Glomerular endothelial cell (primary cell): ENCODE measurements around the gene EHF. TPM values are rescaled to one million over a fixed set of nuclear protein-coding genes. Genes with fewer than 3 reads are reported as not detected.

ENCODE experiments used
- DNase-seq: peaks from one replicate; pipeline ENCODE4 v3.0.0-alpha.2; 2011; ENCODE audit warnings: low read depth, low spot score; ENCODE audit errors: extremely low read depth
- total RNA-seq: library from RNA; depleted of rRNA; stranded (reverse); fragments of >200 nt; gene quantifications from 2 replicates; pipeline ENCODE4 v1.2.3, GENCODE V29; 2015

Gene EHF
- total RNA-seq, 1 donor from 2014 or later: not detected

GRCh38 chr11:34601609-34602008, 19.3 kb upstream of the EHF start:
- DNase-seq: no peak

DNA sequence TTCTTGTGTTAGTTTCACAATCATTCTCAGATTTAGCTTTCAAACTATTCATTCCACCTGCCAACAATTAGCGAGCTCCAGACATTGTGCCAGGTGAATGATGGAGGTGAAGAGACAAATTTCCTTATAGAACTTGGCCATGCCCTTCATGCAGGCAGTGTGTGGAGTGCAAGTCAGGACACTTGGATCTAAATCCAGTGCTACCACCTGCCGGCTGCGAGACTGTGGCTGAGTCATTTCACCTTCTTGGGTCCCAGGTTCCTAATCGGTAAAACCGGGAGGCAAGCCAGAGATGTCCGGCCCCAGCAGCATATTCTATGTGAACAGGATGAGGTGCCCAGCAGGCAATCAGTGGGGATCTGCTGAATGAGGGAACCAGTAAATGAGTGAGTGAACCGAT, 18.6 kb upstream of the EHF start:
- DNase-seq: no peak

- DNase-seq: no peak
Measured at GRCh38 chr11:34603129-34604001, 17.5 kb upstream of the EHF start.

GRCh38 chr11:34604145-34604544, 16.7 kb upstream of the EHF start:
- no peak for DNase-seq

- DNase-seq: no peak
Measured at GRCh38 chr11:34604911-34605310, 16.0 kb upstream of the EHF start.

DNA sequence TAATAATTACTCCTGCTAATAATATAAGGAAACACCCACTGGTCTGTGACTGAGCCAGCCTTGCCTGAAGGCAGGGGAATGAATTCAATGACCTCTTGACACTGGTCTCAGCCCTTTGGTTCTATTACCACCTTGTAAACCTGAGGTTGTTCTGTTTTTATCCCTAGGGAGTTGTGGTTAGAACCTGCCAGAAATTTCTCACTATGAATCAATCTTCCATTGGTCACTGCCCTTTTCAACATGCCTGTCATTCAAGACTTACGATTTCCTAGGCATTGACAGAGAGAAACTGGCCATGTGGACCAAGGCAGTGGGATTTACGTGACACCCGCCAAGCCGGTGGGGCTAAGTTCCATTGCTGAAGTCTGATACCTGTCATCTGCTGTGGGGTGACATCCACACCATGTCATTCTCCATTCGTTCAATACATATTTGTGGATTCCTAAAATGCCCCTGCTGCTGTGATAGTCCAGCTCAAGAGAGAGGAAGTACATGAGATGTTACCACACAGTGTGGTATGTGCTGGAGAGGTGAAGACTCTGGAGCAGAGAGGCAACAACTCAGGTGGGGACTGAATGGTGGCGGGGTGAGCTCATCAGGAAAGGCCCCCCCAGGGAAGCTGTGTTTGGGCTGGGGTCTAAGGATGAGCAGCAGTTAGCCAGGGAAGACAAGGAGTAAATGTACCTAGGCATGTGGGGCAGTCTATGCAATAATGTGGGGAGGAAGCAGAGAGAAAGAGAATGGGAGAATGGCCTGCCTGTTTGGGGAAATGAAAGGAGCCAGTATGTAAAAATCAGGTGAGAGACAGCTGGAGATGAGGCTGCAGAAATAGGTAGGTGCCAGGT, 15.2 kb upstream of the EHF start:
- DNase-seq: no peak

DNA sequence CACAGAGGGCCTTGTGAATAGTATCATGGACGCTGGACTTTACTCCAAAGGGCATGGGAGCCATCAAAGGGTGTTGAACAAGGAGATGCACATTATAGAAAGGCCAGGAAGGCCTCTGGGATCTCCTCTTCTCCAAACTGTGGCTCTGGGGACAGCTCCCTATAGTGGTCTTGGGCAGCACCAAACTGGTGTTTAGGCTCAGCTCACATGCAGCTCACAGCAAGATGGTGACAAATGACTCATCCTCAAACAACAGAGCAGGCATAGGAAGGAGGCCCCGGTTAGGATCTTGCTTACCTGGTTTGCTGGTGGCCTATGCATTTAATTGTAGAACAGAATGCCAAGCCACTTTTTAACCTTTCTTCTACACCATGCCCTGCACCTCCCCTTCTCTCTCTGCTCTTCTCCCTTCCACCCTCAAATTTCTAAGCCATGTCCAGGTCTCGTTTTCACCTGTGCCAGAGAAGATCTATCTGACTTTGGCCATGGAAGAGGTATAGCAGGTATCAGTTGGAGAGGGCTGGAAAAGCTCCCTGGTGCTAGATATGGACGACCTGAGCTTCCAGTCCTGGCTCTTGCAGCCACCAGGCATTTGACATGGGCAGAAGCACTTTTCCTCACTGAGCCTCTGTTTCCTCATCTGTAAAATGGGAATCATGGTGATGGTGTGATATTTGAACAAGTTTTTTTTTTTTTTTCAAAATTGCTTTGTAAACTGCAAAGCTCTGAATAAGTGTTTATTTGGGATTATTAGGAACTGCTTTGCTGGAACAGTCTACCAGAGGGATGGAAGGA, 14.4 kb upstream of the EHF start:
- no peak for DNase-seq

DNA sequence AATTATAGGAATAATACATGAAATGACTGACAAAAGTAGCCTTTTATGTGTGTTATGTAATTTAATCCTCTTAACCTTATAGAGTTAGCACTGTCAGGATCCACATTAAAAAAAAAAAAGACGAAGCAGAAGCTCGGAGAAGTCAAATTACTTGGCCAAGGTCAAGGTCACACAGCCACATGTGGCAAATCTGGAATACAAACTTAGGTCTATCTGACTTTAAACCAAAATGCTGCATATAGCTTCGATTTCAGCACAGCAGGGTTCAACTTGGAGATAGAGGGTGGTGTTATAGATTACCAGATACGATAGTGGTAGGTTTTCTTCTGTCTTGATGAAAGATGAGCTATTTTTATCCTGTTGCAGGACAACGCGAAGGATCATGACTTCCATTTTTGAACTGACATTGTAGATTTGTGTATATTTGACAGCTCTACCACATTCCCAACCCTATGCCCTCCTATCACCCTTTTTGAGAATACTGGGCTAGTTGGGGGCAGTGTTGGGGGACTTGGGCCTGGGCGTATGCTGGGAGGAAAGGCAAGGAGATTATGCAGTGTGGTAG, 11.6 kb upstream of the EHF start:
- DNase-seq: no peak

DNA sequence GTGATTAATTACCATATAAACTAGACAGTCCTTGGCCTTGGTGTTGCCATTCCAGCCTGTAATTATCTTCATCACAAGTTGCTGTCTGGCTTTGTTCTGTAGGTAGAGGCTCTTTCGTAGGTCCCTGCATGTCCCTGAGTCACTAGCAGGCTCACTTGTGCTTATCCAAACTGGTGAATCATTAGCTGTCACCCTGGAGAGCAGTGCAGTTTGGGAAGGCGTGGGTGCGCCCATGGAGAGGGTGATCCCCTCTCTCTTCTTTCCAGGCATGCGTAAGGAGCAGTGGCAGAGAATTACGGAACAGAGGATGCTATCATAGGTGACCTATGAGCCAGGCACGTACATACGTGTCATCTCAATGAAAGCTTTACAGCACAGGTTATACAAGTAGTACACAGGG, 11.0 kb upstream of the EHF start:
- DNase-seq: no peak

GRCh38 chr11:34610324-34611041, 10.4 kb upstream of the EHF start:
- DNase-seq: no peak

- no peak for DNase-seq
Measured at GRCh38 chr11:34613015-34613414, 7.9 kb upstream of the EHF start.

DNA sequence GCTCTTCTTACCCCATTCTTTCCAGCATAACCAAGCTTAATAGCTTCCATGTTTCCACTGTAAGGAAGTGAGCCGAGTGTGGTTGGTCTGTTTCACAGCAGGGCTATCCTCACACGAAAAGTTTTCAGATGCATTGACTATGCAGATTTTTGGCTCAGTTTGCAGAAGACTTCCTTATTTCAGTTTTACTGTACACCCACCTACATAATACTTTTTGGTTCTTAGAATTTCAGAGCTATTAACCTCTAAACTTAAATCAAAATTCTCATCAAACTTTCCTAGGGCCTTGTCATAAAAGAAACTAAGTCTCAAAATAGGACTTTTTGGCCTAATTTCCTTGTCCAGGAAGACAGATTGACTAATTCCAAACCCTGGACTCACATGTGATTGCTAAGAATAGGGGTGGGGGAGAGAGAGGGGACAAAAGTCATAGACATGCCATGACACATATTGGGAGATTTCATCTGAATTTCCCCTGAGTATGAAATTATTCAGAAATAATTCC, 7.3 kb upstream of the EHF start:
- no peak for DNase-seq

GRCh38 chr11:34614344-34615104, 6.4 kb upstream of the EHF start:
- no peak for DNase-seq

- DNase-seq: no peak
Measured at GRCh38 chr11:34616086-34616485, 4.8 kb upstream of the EHF start.

DNA sequence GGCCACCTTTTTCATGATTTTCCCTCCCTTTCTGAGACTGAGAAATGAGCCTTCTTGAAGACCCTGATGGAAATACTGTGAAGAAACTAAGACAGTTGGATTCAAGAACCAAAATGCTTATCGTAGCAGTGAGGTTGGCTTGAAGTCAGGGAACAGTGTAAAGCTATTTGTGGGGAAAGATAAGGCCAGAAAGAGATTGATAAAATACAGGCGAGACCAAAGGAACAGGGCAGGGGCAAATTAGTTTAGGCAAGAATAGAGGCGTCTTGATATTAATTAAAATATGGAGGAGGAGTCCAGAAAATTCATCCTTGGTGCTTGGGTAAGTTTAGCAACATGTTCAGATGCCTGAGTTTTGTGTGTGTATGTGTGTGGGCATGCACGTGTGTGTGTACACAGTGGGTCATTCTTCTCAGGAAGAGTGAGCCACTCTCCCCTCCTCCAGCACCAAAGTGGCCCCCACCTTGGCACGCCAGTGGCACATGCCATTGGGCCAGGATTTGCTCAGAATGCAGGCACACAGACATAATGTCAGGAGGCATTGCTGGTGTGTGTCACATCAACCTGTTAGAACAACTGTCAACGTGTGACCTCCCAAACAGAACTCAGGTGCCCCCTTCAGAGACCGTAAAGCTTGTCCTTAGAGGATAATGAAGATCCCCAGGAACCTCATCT, 3.9 kb upstream of the EHF start:
- no peak for DNase-seq

GRCh38 chr11:34618406-34618805, 2.5 kb upstream of the EHF start:
- no peak for DNase-seq

GRCh38 chr11:34619062-34619516, 1.8 kb upstream of the EHF start:
- DNase-seq: no peak

DNA sequence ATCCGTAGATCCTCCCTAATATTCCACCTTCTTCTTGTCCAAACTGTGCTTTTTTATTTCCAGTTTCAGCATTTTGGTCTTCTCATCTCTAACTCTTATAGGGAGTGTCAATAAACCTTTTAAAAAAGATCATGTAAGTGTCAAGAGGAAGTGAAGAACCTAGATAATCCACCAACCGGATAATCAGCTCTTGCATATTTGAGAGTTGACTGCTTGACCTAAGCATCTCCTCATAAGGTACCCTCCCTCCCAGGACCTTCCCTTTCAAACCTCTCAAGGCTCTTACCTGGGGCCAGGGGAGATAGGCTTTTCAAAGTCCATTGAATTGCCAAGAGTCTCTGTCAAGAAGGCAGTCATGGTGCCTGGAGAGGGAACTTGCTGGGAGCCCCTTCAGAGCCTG, 691 bp upstream of the EHF start:
- no peak for DNase-seq

DNA sequence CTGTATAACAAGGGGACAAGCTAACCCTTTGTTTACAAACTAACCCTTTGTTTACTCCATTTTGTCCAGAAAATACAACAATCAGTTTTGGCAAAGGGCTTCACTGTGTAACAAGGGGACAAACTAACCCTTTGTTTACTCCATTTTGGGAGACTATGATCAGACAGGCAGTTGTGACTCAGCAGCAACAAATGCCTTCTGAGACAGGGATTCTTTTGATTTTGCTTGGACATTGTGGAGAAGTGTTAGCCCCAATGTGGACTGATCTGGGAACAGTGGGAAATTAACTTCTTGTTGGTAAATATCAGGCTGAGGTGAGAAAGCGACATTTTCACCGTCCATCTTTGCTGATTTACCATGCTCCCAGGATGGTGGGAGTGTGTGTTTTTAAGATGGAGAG, 983 bp downstream of the EHF start:
- DNase-seq: no peak
